Endothelial cell of umbilical vein (primary cell): ENCODE measurements around the gene ARFIP1. TPM values are rescaled to one million over a fixed set of nuclear protein-coding genes. Genes with fewer than 3 reads are reported as not detected.

Source experiments
- BruUV-seq: library from RNA; stranded (reverse); fragments of 400-500 nt; replicated peaks from 2 replicates; lab custom pipeline; 2021; lab: Mats Ljungman, UMichigan
- CTCF ChIA-PET: fragments of 300-600, 350-600 bp; sonication (Branson Sonifier 250); formaldehyde crosslinking; loops from one replicate; lab custom pipeline; 2021; ENCODE audit warnings: antibody characterized with exemption, inconsistent platforms; lab: Charles Lee
- POLR2A ChIA-PET: fragments of 300-600, 350-600 bp; sonication (Branson Sonifier 250); formaldehyde crosslinking; loops from one replicate; lab custom pipeline; 2021; ENCODE audit warnings: antibody characterized with exemption, inconsistent platforms; lab: Charles Lee
- DNase-seq: peaks from one replicate; pipeline ENCODE4 v3.0.0-alpha.2; 2011; ENCODE audit warnings: low read depth, low spot score
- FAIRE-seq: peaks from 2 replicates; lab custom pipeline; 2011; peaks lifted over from hg19 to GRCh38; lab: Jason Lieb, UNC
- H2AFZ ChIP-seq: 2 replicates; pipeline ENCODE4 v1.6.0; 2012; ENCODE audit warnings: low read depth, low read length, control low read depth, inconsistent platforms
- H3K27ac ChIP-seq: 2 replicates; pipeline ENCODE4 v1.5.1; 2011; ENCODE audit warnings: low read depth, mild to moderate bottlenecking, control low read depth, low read length, moderate library complexity; ENCODE audit not compliant: insufficient read depth
- H3K27me3 ChIP-seq, 2 experiments: 2 replicates each; pipeline versions ENCODE4 v1.6.0 to v1.6.1; 2011; ENCODE audit warnings: low read length in 2 of 2, mixed read lengths in 1 of 2; ENCODE audit not compliant: control insufficient read depth in 2 of 2, insufficient read depth in 2 of 2
- H3K36me3 ChIP-seq, 2 experiments: 2 replicates in 1 of 2; 3 replicates in 1 of 2; pipeline ENCODE4 v1.5.1; 2011; ENCODE audit warnings: low read length in 2 of 2, mild to moderate bottlenecking in 1 of 2, moderate library complexity in 1 of 2; ENCODE audit not compliant: control insufficient read depth in 2 of 2, insufficient read depth in 2 of 2; ENCODE audit errors: extremely low read depth in 1 of 2
- H3K4me1 ChIP-seq: 3 replicates; pipeline ENCODE4 v1.5.1; 2011; ENCODE audit warnings: mild to moderate bottlenecking, low read length; ENCODE audit not compliant: control insufficient read depth, insufficient read depth; ENCODE audit errors: extremely low read depth
- H3K4me2 ChIP-seq: 2 replicates; pipeline ENCODE4 v1.6.1; 2011; ENCODE audit warnings: low read length, control low read depth, mixed read lengths; ENCODE audit not compliant: insufficient read depth
- H3K4me3 ChIP-seq, 3 experiments: fragments of 200-600 bp in 1 of 3; sonication (generic), shearing (Covaris generic) in 1 of 3; replicated peaks in 1 of 3; 2 replicates each; pipeline ENCODE4 v1.5.1; 2011 to 2016; ENCODE audit warnings: control low read depth in 3 of 3, low read length in 3 of 3, mild to moderate bottlenecking in 2 of 3, inconsistent platforms in 1 of 3, low read depth in 1 of 3, moderate library complexity in 1 of 3; ENCODE audit not compliant: insufficient read depth in 1 of 3
- H3K79me2 ChIP-seq: 2 replicates; pipeline ENCODE4 v1.6.0; 2012; ENCODE audit warnings: low read length, inconsistent platforms; ENCODE audit not compliant: control insufficient read depth, insufficient read depth
- H3K9ac ChIP-seq: replicated peaks from 2 replicates; pipeline ENCODE3; 2011; ENCODE audit warnings: low read length, control low read depth; ENCODE audit not compliant: insufficient read depth; ENCODE audit errors: extremely low read depth
- H3K9me1 ChIP-seq: replicated peaks from 3 replicates; pipeline ENCODE4 v1.6.0; 2011; ENCODE audit warnings: mild to moderate bottlenecking, low read length; ENCODE audit not compliant: control insufficient read depth, insufficient read depth; ENCODE audit errors: extremely low read depth
- H3K9me3 ChIP-seq: replicated peaks from 2 replicates; pipeline ENCODE4 v1.5.1; 2012; ENCODE audit warnings: low read length, inconsistent platforms; ENCODE audit not compliant: control insufficient read depth, insufficient read depth
- H4K20me1 ChIP-seq: replicated peaks from 2 replicates; pipeline ENCODE3; 2011; ENCODE audit warnings: mild to moderate bottlenecking, low read length; ENCODE audit not compliant: control insufficient read depth, insufficient read depth; ENCODE audit errors: extremely low read depth
- CTCF ChIP-seq, 2 donors: IDR thresholded peaks; 1 replicate in 1 of 2; 2 replicates in 1 of 2; pipeline ENCODE4 v1.5.1; 2011; ENCODE audit warnings: low read length in 2 of 2, mild to moderate bottlenecking in 2 of 2, moderate library complexity in 2 of 2, control low read depth in 1 of 2, inconsistent platforms in 1 of 2, low read depth in 1 of 2; ENCODE audit not compliant: insufficient read depth in 1 of 2; ENCODE audit errors: extremely low read depth in 1 of 2
- EZH2 ChIP-seq: IDR thresholded peaks from 2 replicates; pipeline ENCODE4 v1.6.1; 2012; ENCODE audit warnings: borderline replicate concordance, low read depth, mild to moderate bottlenecking, moderate library complexity, low read length, inconsistent platforms; ENCODE audit not compliant: severe bottlenecking
- FOS ChIP-seq: IDR thresholded peaks from 2 replicates; pipeline ENCODE4 v1.6.1; 2011; ENCODE audit warnings: mild to moderate bottlenecking, low read length, moderate library complexity, borderline replicate concordance; ENCODE audit not compliant: insufficient read depth
- GATA2 ChIP-seq: IDR thresholded peaks from 2 replicates; pipeline ENCODE4 v1.7.0; 2011; ENCODE audit warnings: low read depth, mild to moderate bottlenecking, moderate library complexity, mixed read lengths, low read length; ENCODE audit not compliant: insufficient read length, insufficient read depth
- JUN ChIP-seq: IDR thresholded peaks from 2 replicates; pipeline ENCODE4 v1.6.1; 2011; ENCODE audit warnings: borderline replicate concordance, low read depth; ENCODE audit not compliant: insufficient read length, insufficient read depth
- MAX ChIP-seq: IDR thresholded peaks from 2 replicates; pipeline ENCODE4 v1.6.1; 2011; ENCODE audit not compliant: insufficient read depth, insufficient read length
- MYC ChIP-seq: IDR thresholded peaks from one replicate; pipeline ENCODE4 v1.6.1; 2011; ENCODE audit warnings: mild to moderate bottlenecking, low read depth, low read length
- POLR2A ChIP-seq: IDR thresholded peaks from 2 replicates; pipeline ENCODE4 v1.6.1; 2012; ENCODE audit warnings: low read depth, mild to moderate bottlenecking, control low read depth, low read length
- POLR2AphosphoS5 ChIP-seq: IDR thresholded peaks from 2 replicates; pipeline ENCODE4 v1.6.1; 2012; ENCODE audit warnings: low read depth, mild to moderate bottlenecking, control low read depth, low read length, moderate library complexity; ENCODE audit not compliant: insufficient read depth
- dilution Hi-C: fragments of 300-500 bp; cut with MboI; formaldehyde crosslinking; loops from one replicate; pipeline ENCODE4 v1.15.0; 2019; ENCODE audit warnings: low sequenced_read_pairs; ENCODE audit not compliant: extremely low pct_ligation_motif_present
- intact Hi-C: fragments of 100-400 bp; cut with micrococcal nuclease; formaldehyde crosslinking; loops from one replicate; pipeline ENCODE4 v1.10.0; 2022
- polyA plus RNA-seq, 4 experiments: library from polyadenylated mRNA; depleted of rRNA in 3 of 4; stranded (reverse) in 3 of 4; unstranded in 1 of 4; fragments of >200 nt; gene quantifications; 2 replicates each; pipeline versions ENCODE4 v1.2.1 to v1.2.3, GENCODE V29; 2011 to 2012; ENCODE audit warnings: missing spikeins in 1 of 4
- total RNA-seq: library from RNA; stranded (reverse); gene quantifications from 2 replicates; pipeline ENCODE4 v1.2.3, GENCODE V29; 2021

The ARFIP1 gene
- total and polyA plus RNA-seq, 2 donors (not counting 3 experiments of a cell fraction or from before 2014, with no cell fraction given) = 10.0 to 24.2 TPM

- H2AFZ ChIP-seq = no peak overlapping the region
- H3K4me1 ChIP-seq = peaks cover 7% of the 10 kb centered on the region
- intact Hi-C loops (loop anchor here (5.0 kb wide), 1 partner anchor 467 kb away; no protein-coding TSS in a partner anchor), dilution Hi-C loops (no loop called here)
- no peak for FAIRE-seq
- TF ChIP-seq JUN (no peak), EZH2 (no peak), GATA2 (no peak), CTCF (IDR thresholded peaks at IDR 0.05; ENCODE audit: extremely low read depth in 1 of 2, insufficient read depth in 1 of 2, low read depth in 1 of 2, low read length in 2 of 2) (no peak), POLR2AphosphoS5 (no peak), MYC (no peak), POLR2A (no peak), MAX (no peak), FOS (no peak)
- no TSS peak for BruUV-seq
- POLR2A ChIA-PET = no interaction called here
- no peaks in the 10 kb centered on the region for H4K20me1 ChIP-seq
- no peak for DNase-seq
- CTCF ChIA-PET = interaction anchor here (2.6 kb wide), 1 partner anchor 235 kb away, joined by 14 read pairs; no protein-coding TSS in a partner anchor
- H3K9ac ChIP-seq = no peak overlapping the region
- H3K36me3 ChIP-seq = no peaks in the 10 kb centered on the region
- no peak overlapping the region for H3K4me2 ChIP-seq
- H3K79me2 ChIP-seq = no peaks in the 10 kb centered on the region
- H3K4me3 ChIP-seq = no peak overlapping the region
- no peaks in the 10 kb centered on the region for H3K9me1 ChIP-seq
- no peaks in the 10 kb centered on the region for H3K27me3 ChIP-seq
- peaks cover 2% of the 10 kb centered on the region for H3K9me3 ChIP-seq
- no peak overlapping the region for H3K27ac ChIP-seq
Measured at GRCh38 chr4:152850377-152850776, 70.6 kb downstream of the ARFIP1 start.
